Measurements from ENCODE around the gene TSPAN13. TPM values are rescaled to one million over a fixed set of nuclear protein-coding genes. Genes with fewer than 3 reads are reported as not detected.

TSPAN13 gene
- total RNA-seq, 1 experiment from 2014 or later: 32.7 TPM

GRCh38 chr7:16708980-16709379 lies 44.6 kb upstream of the TSPAN13 start:
- Mint-ChIP-seq H3K4me3 (no peak overlapping the region), H3K27ac (peak overlapping the region; percentile 30; the same call in 1 of the 2 replicates), H3K36me3 (peaks cover 30% of the 10 kb centered on the region), H3K9me3 (peaks cover 5% of the 10 kb centered on the region; the same call in 1 of the 2 replicates), H3K4me1 (peaks cover 16% of the 10 kb centered on the region), H3K27me3 (ENCODE audit: low read depth) (no peaks in the 10 kb centered on the region)
- POLR2A ChIA-PET: no interaction called here
- peak; percentile 68 for ATAC-seq
- TF ChIP-seq CREB1 (CRISPR knock-in tag; IDR thresholded peaks at IDR 0.05): no peak
- no peak for TF ChIP-seq ATF2 (CRISPR knock-in tag; IDR thresholded peaks at IDR 0.05; ENCODE audit: borderline replicate concordance, low read depth)
- TF ChIP-seq CREM (CRISPR knock-in tag; IDR thresholded peaks at IDR 0.05): no peak
- no peak for TF ChIP-seq NFATC4 (CRISPR knock-in tag; IDR thresholded peaks at IDR 0.05)
- no peak for TF ChIP-seq ZNF317 (CRISPR knock-in tag; IDR thresholded peaks at IDR 0.05; ENCODE audit: borderline replicate concordance, low read depth)
- no peak for DNase-seq (ENCODE audit: low spot score)
- CTCF ChIA-PET: no interaction called here

GRCh38 chr7:16710651-16711050 lies 42.9 kb upstream of the TSPAN13 start:
- POLR2A ChIA-PET: no interaction called here
- DNase-seq (ENCODE audit: low spot score) (no peak), ATAC-seq (no peak)
- H3K9me3 Mint-ChIP-seq: no peaks in the 10 kb centered on the region
- no peak overlapping the region for H3K4me3 Mint-ChIP-seq
- peaks cover 16% of the 10 kb centered on the region for H3K4me1 Mint-ChIP-seq
- TF ChIP-seq FOXP1 (CRISPR knock-in tag; IDR thresholded peaks at IDR 0.05; ENCODE audit: borderline replicate concordance) (no peak), ESRRA (CRISPR knock-in tag; IDR thresholded peaks at IDR 0.05; ENCODE audit: borderline replicate concordance) (no peak), E2F5 (CRISPR knock-in tag; IDR thresholded peaks at IDR 0.05) (no peak), NR1H2 (CRISPR knock-in tag; IDR thresholded peaks at IDR 0.05) (no peak), KAT7 (CRISPR knock-in tag; IDR thresholded peaks at IDR 0.05; ENCODE audit: borderline replicate concordance) (no peak), ETV6 (CRISPR knock-in tag; IDR thresholded peaks at IDR 0.05) (no peak), FOXJ3 (CRISPR knock-in tag; IDR thresholded peaks at IDR 0.05; ENCODE audit: borderline replicate concordance) (no peak), ATF2 (CRISPR knock-in tag; IDR thresholded peaks at IDR 0.05; ENCODE audit: borderline replicate concordance, low read depth) (no peak), ZNF219 (CRISPR knock-in tag; IDR thresholded peaks at IDR 0.05; ENCODE audit: borderline replicate concordance) (no peak), ZNF512 (CRISPR knock-in tag; IDR thresholded peaks at IDR 0.05; ENCODE audit: borderline replicate concordance) (no peak), ZNF396 (CRISPR knock-in tag; IDR thresholded peaks at IDR 0.05; ENCODE audit: borderline replicate concordance) (no peak)
- no peaks in the 10 kb centered on the region for H3K27me3 Mint-ChIP-seq (ENCODE audit: low read depth)
- CTCF ChIA-PET: no interaction called here
- H3K27ac Mint-ChIP-seq: no peak overlapping the region
- H3K36me3 Mint-ChIP-seq: peaks cover 18% of the 10 kb centered on the region

- DNase-seq (ENCODE audit: low spot score) (no peak), ATAC-seq (no peak)
- CTCF ChIA-PET: no interaction called here
- Mint-ChIP-seq H3K36me3 (peaks cover 7% of the 10 kb centered on the region), H3K4me1 (peaks cover 16% of the 10 kb centered on the region), H3K4me3 (no peak overlapping the region), H3K27ac (no peak overlapping the region), H3K27me3 (ENCODE audit: low read depth) (no peaks in the 10 kb centered on the region), H3K9me3 (no peaks in the 10 kb centered on the region)
- POLR2A ChIA-PET: no interaction called here
- TF ChIP-seq E2F4 (CRISPR knock-in tag; IDR thresholded peaks at IDR 0.05; ENCODE audit: borderline replicate concordance, low read depth): no peak
- no peak for TF ChIP-seq EMX1 (CRISPR knock-in tag; IDR thresholded peaks at IDR 0.05)
- no peak for TF ChIP-seq IRF1 (CRISPR knock-in tag; IDR thresholded peaks at IDR 0.05)
- no peak for TF ChIP-seq ZMAT4 (CRISPR knock-in tag; IDR thresholded peaks at IDR 0.05)
- no peak for TF ChIP-seq ATF6 (CRISPR knock-in tag; IDR thresholded peaks at IDR 0.05)
Measured at GRCh38 chr7:16711730-16712129, 41.8 kb upstream of the TSPAN13 start.

Data from WTC11 (cell line).